ENCODE data around the gene HSPB7. TPM values are rescaled to one million over a fixed set of nuclear protein-coding genes. Genes with fewer than 3 reads are reported as not detected.
A peak's percentile ranks its signal among the peaks of the same experiment; 100 is the strongest.

Gene HSPB7
- total and polyA plus RNA-seq, 2 donors (not counting 3 experiments of a cell fraction or from before 2014, with no cell fraction given) = not detected

DNA sequence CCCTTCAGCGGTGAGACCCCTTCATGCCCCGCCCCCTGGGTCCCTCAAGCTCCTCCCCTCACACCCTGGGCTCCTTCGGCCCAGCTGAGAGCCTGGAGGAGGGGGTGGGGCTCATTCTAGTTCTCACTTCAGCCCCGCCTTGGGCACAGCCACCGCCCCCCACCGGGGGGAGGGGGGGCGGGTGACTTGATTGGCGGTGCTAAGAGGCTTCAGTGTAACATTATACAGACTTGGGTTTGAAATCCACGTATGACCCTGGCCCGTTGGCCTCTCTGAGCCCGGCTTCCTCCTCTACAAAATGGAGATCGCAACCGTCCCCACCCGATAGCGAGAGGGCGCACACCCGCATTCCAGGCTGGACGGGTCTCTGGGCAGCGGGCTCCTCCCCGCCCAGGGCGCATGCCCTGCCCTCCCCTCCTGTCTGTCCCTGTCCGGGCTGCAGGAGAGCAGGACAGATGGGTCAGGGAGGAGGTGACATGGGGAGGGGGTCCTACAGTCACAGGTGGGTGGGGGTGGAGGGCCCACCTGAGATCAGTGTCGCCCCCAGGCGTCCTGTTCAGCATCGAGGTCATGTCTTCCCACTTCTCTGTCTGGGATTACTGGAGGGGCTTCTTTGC, 30.8 kb upstream of the HSPB7 start:
- Histone ChIP-seq H3K9ac (replicated peaks; ENCODE audit: extremely low read depth, insufficient read depth, low read length) (peak overlapping the region; percentile 57), H3K4me3 (replicated peaks in 1 of 3; ENCODE audit: insufficient read depth in 1 of 3, low read depth in 1 of 3, low read length in 3 of 3) (peak overlapping the region; percentile 29 to 61 (median 50)), H3K4me2 (ENCODE audit: insufficient read depth, low read length) (peak overlapping the region; percentile 82), H3K36me3 (ENCODE audit: control insufficient read depth in 2 of 2, extremely low read depth in 1 of 2, insufficient read depth in 2 of 2, low read length in 2 of 2) (no peaks in the 10 kb centered on the region), H3K9me1 (replicated peaks; ENCODE audit: control insufficient read depth, extremely low read depth, insufficient read depth, low read length) (no peaks in the 10 kb centered on the region), H3K79me2 (ENCODE audit: control insufficient read depth, insufficient read depth, low read length) (no peaks in the 10 kb centered on the region), H4K20me1 (replicated peaks; ENCODE audit: control insufficient read depth, extremely low read depth, insufficient read depth, low read length) (no peaks in the 10 kb centered on the region), H3K9me3 (replicated peaks; ENCODE audit: control insufficient read depth, insufficient read depth, low read length) (no peaks in the 10 kb centered on the region), H3K27ac (ENCODE audit: insufficient read depth, low read depth, low read length) (no peak overlapping the region), H3K4me1 (ENCODE audit: control insufficient read depth, extremely low read depth, insufficient read depth, low read length) (no peaks in the 10 kb centered on the region), H3K27me3 (ENCODE audit: control insufficient read depth in 2 of 2, insufficient read depth in 2 of 2, low read length in 2 of 2) (no peaks in the 10 kb centered on the region), H2AFZ (ENCODE audit: low read depth, low read length) (peak overlapping the region; percentile 95)
- BruUV-seq (replicated peaks) = no TSS peak
- POLR2A ChIA-PET = no interaction called here
- CTCF ChIA-PET = interaction anchor here (1.0 to 1.1 kb wide), 2 partner anchors 12 to 39 kb away, joined by 3 to 6 read pairs; no protein-coding TSS in a partner anchor
- DNase-seq (ENCODE audit: low read depth, low spot score) (peak; percentile 58), FAIRE-seq (no peak)
- dilution Hi-C loops (cut with MboI; ENCODE audit: extremely low pct_ligation_motif_present, low sequenced_read_pairs) (no loop called here), intact Hi-C loops (cut with micrococcal nuclease) (no loop called here)
- TF ChIP-seq, protein P1, sequence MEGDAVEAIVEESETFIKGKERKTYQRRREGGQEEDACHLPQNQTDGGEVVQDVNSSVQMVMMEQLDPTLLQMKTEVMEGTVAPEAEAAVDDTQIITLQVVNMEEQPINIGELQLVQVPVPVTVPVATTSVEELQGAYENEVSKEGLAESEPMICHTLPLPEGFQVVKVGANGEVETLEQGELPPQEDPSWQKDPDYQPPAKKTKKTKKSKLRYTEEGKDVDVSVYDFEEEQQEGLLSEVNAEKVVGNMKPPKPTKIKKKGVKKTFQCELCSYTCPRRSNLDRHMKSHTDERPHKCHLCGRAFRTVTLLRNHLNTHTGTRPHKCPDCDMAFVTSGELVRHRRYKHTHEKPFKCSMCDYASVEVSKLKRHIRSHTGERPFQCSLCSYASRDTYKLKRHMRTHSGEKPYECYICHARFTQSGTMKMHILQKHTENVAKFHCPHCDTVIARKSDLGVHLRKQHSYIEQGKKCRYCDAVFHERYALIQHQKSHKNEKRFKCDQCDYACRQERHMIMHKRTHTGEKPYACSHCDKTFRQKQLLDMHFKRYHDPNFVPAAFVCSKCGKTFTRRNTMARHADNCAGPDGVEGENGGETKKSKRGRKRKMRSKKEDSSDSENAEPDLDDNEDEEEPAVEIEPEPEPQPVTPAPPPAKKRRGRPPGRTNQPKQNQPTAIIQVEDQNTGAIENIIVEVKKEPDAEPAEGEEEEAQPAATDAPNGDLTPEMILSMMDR (IDR thresholded peaks at IDR 0.05; ENCODE audit: extremely low read depth in 1 of 2, insufficient read depth in 1 of 2, low read depth in 1 of 2, low read length in 2 of 2) = no peak
- TF ChIP-seq, protein P2, sequence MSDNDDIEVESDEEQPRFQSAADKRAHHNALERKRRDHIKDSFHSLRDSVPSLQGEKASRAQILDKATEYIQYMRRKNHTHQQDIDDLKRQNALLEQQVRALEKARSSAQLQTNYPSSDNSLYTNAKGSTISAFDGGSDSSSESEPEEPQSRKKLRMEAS (IDR thresholded peaks at IDR 0.05; ENCODE audit: insufficient read depth, insufficient read length) = no peak
- TF ChIP-seq GATA2 (IDR thresholded peaks at IDR 0.05; ENCODE audit: insufficient read depth, insufficient read length, low read depth, low read length) (no peak), FOS (IDR thresholded peaks at IDR 0.05; ENCODE audit: borderline replicate concordance, insufficient read depth, low read length) (no peak), POLR2A (IDR thresholded peaks at IDR 0.05; ENCODE audit: low read depth, low read length) (no peak), JUN (IDR thresholded peaks at IDR 0.05; ENCODE audit: borderline replicate concordance, insufficient read depth, insufficient read length, low read depth) (no peak), EZH2 (IDR thresholded peaks at IDR 0.05; ENCODE audit: borderline replicate concordance, low read depth, low read length, severe bottlenecking) (no peak), MYC (IDR thresholded peaks at IDR 0.05; ENCODE audit: low read depth, low read length) (no peak), POLR2AphosphoS5 (IDR thresholded peaks at IDR 0.05; ENCODE audit: insufficient read depth, low read depth, low read length) (no peak)

All from endothelial cell of umbilical vein (primary cell).